IMR-90 (cell line): Measurements from ENCODE around the gene SLC38A3. TPM values are rescaled to one million over a fixed set of nuclear protein-coding genes. Genes with fewer than 3 reads are reported as not detected.

ENCODE experiments used
- ATAC-seq: fragments of 200-7000 bp; cut with Tn5 transposase; 2 replicates; pipeline ENCODE4 v1.9.1; 2020; ENCODE audit warnings: low read depth, mild to moderate bottlenecking, moderate library complexity
- BruUV-seq: library from RNA; stranded (reverse); fragments of 400-500 nt; replicated peaks from 2 replicates; lab custom pipeline; 2021; lab: Mats Ljungman, UMichigan
- CTCF ChIA-PET: fragments of 300-600 bp; formaldehyde crosslinking; extraction: SDS; loops from one replicate; lab custom pipeline; 2021; ENCODE audit warnings: antibody characterized with exemption; lab: Yijun Ruan, JAX
- POLR2A ChIA-PET: fragments of 300-600 bp; sonication (Branson Sonifier 250); formaldehyde crosslinking; loops from one replicate; lab custom pipeline; 2022; ENCODE audit warnings: antibody characterized with exemption; ENCODE audit not compliant: unreplicated experiment; lab: Charles Lee
- DNase-seq: peaks from one replicate; pipeline ENCODE4 v3.0.0; 2013
- H2AFZ ChIP-seq: replicated peaks from 2 replicates; pipeline ENCODE3; 2013; ENCODE audit warnings: low read length, mild to moderate bottlenecking; ENCODE audit not compliant: poor library complexity
- H2AK5ac ChIP-seq: 2 replicates; pipeline ENCODE4 v1.6.1; 2013; ENCODE audit warnings: low read depth, low read length, inconsistent platforms
- H2AK9ac ChIP-seq: replicated peaks from 2 replicates; pipeline ENCODE3; 2013; ENCODE audit warnings: mild to moderate bottlenecking, low read depth, low read length, moderate library complexity; ENCODE audit not compliant: poor library complexity
- H2BK120ac ChIP-seq: 2 replicates; pipeline ENCODE4 v1.6.1; 2013; ENCODE audit warnings: low read depth, low read length, inconsistent platforms
- H2BK15ac ChIP-seq: 3 replicates; pipeline ENCODE4 v1.6.1; 2013; ENCODE audit warnings: low read depth, low read length, inconsistent platforms
- H2BK20ac ChIP-seq: 2 replicates; pipeline ENCODE4 v1.6.1; 2013; ENCODE audit warnings: low read depth, mild to moderate bottlenecking, inconsistent platforms, low read length, moderate library complexity
- H2BK5ac ChIP-seq: 2 replicates; pipeline ENCODE4 v1.6.1; 2013; ENCODE audit warnings: mild to moderate bottlenecking, low read depth, low read length, inconsistent platforms; ENCODE audit not compliant: poor library complexity, severe bottlenecking
- H3K14ac ChIP-seq: replicated peaks from 2 replicates; pipeline ENCODE4 v1.6.1; 2013; ENCODE audit warnings: low read depth, low read length, inconsistent platforms
- H3K18ac ChIP-seq: 2 replicates; pipeline ENCODE4 v1.6.1; 2013; ENCODE audit warnings: low read depth, low read length, control low read depth
- H3K23ac ChIP-seq: 2 replicates; pipeline ENCODE4 v1.6.1; 2013; ENCODE audit warnings: low read depth, low read length, inconsistent platforms
- H3K27ac ChIP-seq: 2 replicates; pipeline ENCODE4 v1.5.1; 2013; ENCODE audit warnings: mild to moderate bottlenecking, control low read depth, low read length; ENCODE audit not compliant: insufficient read depth
- H3K27me3 ChIP-seq: 2 replicates; pipeline ENCODE4 v1.6.1; 2013; ENCODE audit warnings: low read length; ENCODE audit not compliant: control insufficient read depth, insufficient read depth
- H3K36me3 ChIP-seq: 2 replicates; pipeline ENCODE4 v1.6.1; 2013; ENCODE audit warnings: low read length, mixed read lengths; ENCODE audit not compliant: control insufficient read depth, insufficient read depth
- H3K4ac ChIP-seq: 2 replicates; pipeline ENCODE4 v1.6.1; 2013; ENCODE audit warnings: low read depth, low read length, inconsistent platforms
- H3K4me1 ChIP-seq: 2 replicates; pipeline ENCODE4 v1.6.1; 2013; ENCODE audit warnings: low read length, mixed read lengths; ENCODE audit not compliant: control insufficient read depth, insufficient read depth
- H3K4me2 ChIP-seq: 2 replicates; pipeline ENCODE4 v1.6.1; 2013; ENCODE audit warnings: low read depth, mild to moderate bottlenecking, control low read depth, low read length, moderate library complexity
- H3K4me3 ChIP-seq: 2 replicates; pipeline ENCODE4 v1.5.1; 2013; ENCODE audit warnings: low read depth, mild to moderate bottlenecking, control low read depth, low read length, moderate library complexity; ENCODE audit not compliant: insufficient read depth
- H3K56ac ChIP-seq: 2 replicates; pipeline ENCODE4 v1.6.1; 2013; ENCODE audit warnings: low read length, inconsistent platforms; ENCODE audit not compliant: insufficient read depth; ENCODE audit errors: extremely low read depth
- H3K79me1 ChIP-seq, 2 experiments: 2 replicates each; pipeline ENCODE4 v1.6.1; 2013; ENCODE audit warnings: low read length in 2 of 2, inconsistent platforms in 1 of 2, low read depth in 1 of 2
- H3K9ac ChIP-seq: 2 replicates; pipeline ENCODE4 v1.6.1; 2013; ENCODE audit warnings: low read depth, low read length, control low read depth
- H3K9me1 ChIP-seq: 2 replicates; pipeline ENCODE4 v1.6.1; 2013; ENCODE audit warnings: low read length, inconsistent platforms; ENCODE audit not compliant: insufficient read depth
- H3K9me3 ChIP-seq: 2 replicates; pipeline ENCODE4 v1.6.1; 2013; ENCODE audit warnings: low read length; ENCODE audit not compliant: control insufficient read depth, insufficient read depth
- H4K20me1 ChIP-seq: 2 replicates; pipeline ENCODE4 v1.6.1; 2013; ENCODE audit warnings: low read length, inconsistent platforms; ENCODE audit not compliant: insufficient read depth
- H4K5ac ChIP-seq: 2 replicates; pipeline ENCODE4 v1.6.1; 2013; ENCODE audit warnings: mild to moderate bottlenecking, low read depth, low read length, control low read depth
- H4K8ac ChIP-seq, 2 experiments: 2 replicates each; pipeline ENCODE4 v1.6.1; 2013; ENCODE audit warnings: low read depth in 2 of 2, low read length in 2 of 2, control low read depth in 1 of 2, inconsistent platforms in 1 of 2
- H4K91ac ChIP-seq: 2 replicates; pipeline ENCODE4 v1.6.1; 2013; ENCODE audit warnings: low read depth, low read length, inconsistent platforms; ENCODE audit not compliant: insufficient read depth
- BHLHE40 ChIP-seq: fragments of 150-350 bp; IDR thresholded peaks from 2 replicates; pipeline ENCODE4 v1.6.1; 2016; ENCODE audit warnings: mild to moderate bottlenecking, low read depth, low read length
- CEBPB ChIP-seq: IDR thresholded peaks from 2 replicates; pipeline ENCODE4 v1.6.1; 2012; ENCODE audit warnings: low read depth, low read length, improper control_type of control experiment
- CHD1 ChIP-seq: IDR thresholded peaks from 2 replicates; pipeline ENCODE4 v1.6.1; 2012; ENCODE audit warnings: low read depth, low read length, improper control_type of control experiment
- CTCF ChIP-seq: conservative IDR thresholded peaks from 2 replicates; pipeline ENCODE4 v1.5.1; 2012; ENCODE audit warnings: mild to moderate bottlenecking, low read depth, low read length, improper control_type of control experiment
- ELK1 ChIP-seq: fragments of 150-350 bp; IDR thresholded peaks from 2 replicates; pipeline ENCODE4 v1.6.1; 2016; ENCODE audit warnings: low read depth, mild to moderate bottlenecking, low read length, moderate library complexity, borderline replicate concordance
- FOS ChIP-seq: fragments of 150-350 bp; IDR thresholded peaks from 2 replicates; pipeline ENCODE4 v1.6.1; 2016; ENCODE audit warnings: low read depth, low read length
- MAFK ChIP-seq: IDR thresholded peaks from 2 replicates; pipeline ENCODE4 v1.6.1; 2012; ENCODE audit warnings: low read depth, low read length, improper control_type of control experiment
- MAZ ChIP-seq: IDR thresholded peaks from 2 replicates; pipeline ENCODE4 v1.6.1; 2012; ENCODE audit warnings: low read depth, mild to moderate bottlenecking, low read length, improper control_type of control experiment, moderate library complexity, borderline replicate concordance
- MXI1 ChIP-seq: IDR thresholded peaks from 2 replicates; pipeline ENCODE4 v1.6.1; 2012; ENCODE audit warnings: low read depth, mild to moderate bottlenecking, low read length, moderate library complexity, borderline replicate concordance
- NFE2L2 ChIP-seq: fragments of 150-350 bp; IDR thresholded peaks from 2 replicates; pipeline ENCODE4 v1.6.1; 2016; ENCODE audit warnings: low read depth, mild to moderate bottlenecking, low read length
- POLR2A ChIP-seq: IDR thresholded peaks from 2 replicates; pipeline ENCODE4 v1.6.1; 2012; ENCODE audit warnings: mild to moderate bottlenecking, low read depth, low read length
- RAD21 ChIP-seq: IDR thresholded peaks from 2 replicates; pipeline ENCODE4 v1.6.1; 2012; ENCODE audit warnings: low read length, improper control_type of control experiment
- RCOR1 ChIP-seq: IDR thresholded peaks from 2 replicates; pipeline ENCODE4 v1.6.1; 2012; ENCODE audit warnings: mild to moderate bottlenecking, low read length, improper control_type of control experiment; ENCODE audit not compliant: insufficient replicate concordance
- RFX5 ChIP-seq: IDR thresholded peaks from 2 replicates; pipeline ENCODE4 v1.8.0; 2012; ENCODE audit warnings: low read depth, mild to moderate bottlenecking, low read length, moderate library complexity
- SMC3 ChIP-seq: fragments of 150-350 bp; IDR thresholded peaks from 2 replicates; pipeline ENCODE4 v1.6.1; 2016; ENCODE audit warnings: low read depth, mild to moderate bottlenecking, antibody characterized with exemption, low read length, moderate library complexity
- USF2 ChIP-seq: fragments of 150-350 bp; IDR thresholded peaks from 2 replicates; pipeline ENCODE4 v1.6.1; 2017; ENCODE audit warnings: mild to moderate bottlenecking, antibody characterized with exemption, low read length, low read depth
- WGBS, 2 experiments: methylation state at CpG; one replicate each; pipeline versions ENCODE4 v1.1.5 to v1.1.7; 2013; ENCODE audit warnings: missing lambda C conversion rate in 2 of 2; ENCODE audit not compliant: insufficient read length in 1 of 2; ENCODE audit errors: extremely low coverage in 2 of 2; 5-methylcytosine and 5-hydroxymethylcytosine counted together
- dilution Hi-C: fragments of 300-500 bp; cut with HindIII; formaldehyde crosslinking; loops from one replicate; pipeline ENCODE4 v1.14.3; 2018; ENCODE audit warnings: low sequenced_read_pairs; ENCODE audit not compliant: unreplicated experiment
- in situ Hi-C: fragments of 300-500 bp; cut with MboI; formaldehyde crosslinking; loops from 3 replicates; pipeline ENCODE4 v1.14.3; 2019; ENCODE audit warnings: low sequenced_read_pairs, inconsistent platforms, mixed read lengths
- intact Hi-C: fragments of 100-400 bp; cut with micrococcal nuclease; formaldehyde crosslinking; loops from 2 replicates; pipeline ENCODE4 v1.10.0; 2022
- polyA plus RNA-seq, 3 experiments: library from polyadenylated mRNA; depleted of rRNA; stranded (reverse); fragments of >200 nt; gene quantifications; 2 replicates each; pipeline ENCODE4 v1.2.3, GENCODE V29; 2012; ENCODE audit warnings: low replicate concordance in 1 of 3
- total RNA-seq: library from RNA; depleted of rRNA; stranded (reverse); fragments of >200 nt; gene quantifications from 2 replicates; pipeline ENCODE4 v1.2.3, GENCODE V29; 2012

Gene SLC38A3
- total and polyA plus RNA-seq, 2 of the 4 experiments (the other 2 are of a cell fraction) = 0.12 to 0.36 TPM

- no peak overlapping the region for H2AK5ac ChIP-seq
- H3K23ac ChIP-seq = no peak overlapping the region
- no peak overlapping the region for H4K8ac ChIP-seq
- no peak overlapping the region for H4K5ac ChIP-seq
- H3K36me3 ChIP-seq = peaks cover 42% of the 10 kb centered on the region
- no peak overlapping the region for H2BK120ac ChIP-seq
- H3K14ac ChIP-seq = no peak overlapping the region
- H2AFZ ChIP-seq = no peak overlapping the region
- no CpG with 5 or more reads among the region's 17 CpGs for WGBS, 2 experiments
- H3K27me3 ChIP-seq = no peaks in the 10 kb centered on the region
- no peak overlapping the region for H3K27ac ChIP-seq
- H2BK5ac ChIP-seq = no peak overlapping the region
- peaks cover 30% of the 10 kb centered on the region for H4K20me1 ChIP-seq
- intact Hi-C loops = no loop called here
- DNase-seq (no peak), ATAC-seq (no peak)
- dilution Hi-C loops = no loop called here
- TF ChIP-seq MAZ (no peak), CHD1 (no peak), ELK1 (no peak), RCOR1 (no peak), POLR2A (no peak), RFX5 (no peak), NFE2L2 (no peak), BHLHE40 (no peak), SMC3 (no peak), MXI1 (no peak), FOS (no peak), CTCF (no peak), MAFK (no peak), USF2 (no peak), CEBPB (no peak), RAD21 (no peak)
- no peak overlapping the region for H2BK15ac ChIP-seq
- H4K91ac ChIP-seq = no peak overlapping the region
- no peak overlapping the region for H3K4me2 ChIP-seq
- no peak overlapping the region for H3K18ac ChIP-seq
- H3K4me3 ChIP-seq = no peak overlapping the region
- H3K56ac ChIP-seq = no peak overlapping the region
- H3K9me1 ChIP-seq = peaks cover 7% of the 10 kb centered on the region; the same call in 1 of the 2 replicates
- no peak overlapping the region for H3K9ac ChIP-seq
- no TSS peak for BruUV-seq
- no peak overlapping the region for H2AK9ac ChIP-seq
- in situ Hi-C loops = no loop called here
- POLR2A ChIA-PET = no interaction called here
- H3K4me1 ChIP-seq = peaks cover 17% of the 10 kb centered on the region
- H2BK20ac ChIP-seq = no peak overlapping the region
- CTCF ChIA-PET = interaction anchor here (1.2 to 2.1 kb wide), 3 partner anchors 10 to 11 kb away, joined by 3 to 6 read pairs (median 5); no protein-coding TSS in a partner anchor
- H3K79me1 ChIP-seq = peaks cover 24 to 75% of the 10 kb centered on the region in 2 experiments
- no peak overlapping the region for H3K4ac ChIP-seq
- no peaks in the 10 kb centered on the region for H3K9me3 ChIP-seq
Measured at GRCh38 chr3:50258029-50258680, 53.1 kb downstream of the SLC38A3 start.
